GM18873 (cell line): ENCODE data around the gene PSORS1C2.

ENCODE experiments used
- ATAC-seq: cut with Tn5 transposase; IDR thresholded peaks from one replicate; pipeline ENCODE4 v1.9.1; 2021; ENCODE audit warnings: mild to moderate bottlenecking, moderate library complexity, moderate number of reproducible peaks; ENCODE audit not compliant: unreplicated experiment, low FRiP score

PSORS1C2 gene

DNA sequence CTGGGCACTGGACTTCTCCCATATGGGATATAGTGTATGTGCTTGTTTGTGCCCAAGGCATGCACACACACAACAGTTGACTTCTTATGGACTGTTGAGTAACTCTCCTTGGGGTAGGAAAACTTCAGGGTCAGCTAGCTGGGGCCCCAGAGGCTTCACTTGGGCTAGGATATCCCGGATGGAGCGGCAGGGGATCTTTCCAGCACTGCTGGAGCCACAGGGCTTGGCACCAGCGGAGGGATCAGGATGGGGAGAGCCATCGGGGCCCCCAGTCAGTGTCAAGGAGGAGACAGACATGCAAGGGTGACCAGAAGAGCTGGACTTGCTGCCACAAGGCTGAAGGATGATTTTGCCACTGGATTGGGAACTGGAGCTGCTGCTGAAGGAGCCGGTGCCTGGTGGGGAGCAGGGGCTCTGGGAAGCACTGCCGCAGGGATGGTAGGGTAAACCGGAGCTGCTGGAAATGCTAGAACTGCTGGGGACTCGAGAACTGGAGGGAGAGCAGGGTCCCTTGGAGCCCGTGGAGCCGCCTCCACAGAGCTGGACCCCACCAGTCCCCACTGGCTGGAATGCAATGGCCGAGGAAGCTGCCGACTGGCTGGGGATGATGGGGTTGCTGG lies 22.8 kb downstream of the PSORS1C2 start:
- ATAC-seq = no peak

DNA sequence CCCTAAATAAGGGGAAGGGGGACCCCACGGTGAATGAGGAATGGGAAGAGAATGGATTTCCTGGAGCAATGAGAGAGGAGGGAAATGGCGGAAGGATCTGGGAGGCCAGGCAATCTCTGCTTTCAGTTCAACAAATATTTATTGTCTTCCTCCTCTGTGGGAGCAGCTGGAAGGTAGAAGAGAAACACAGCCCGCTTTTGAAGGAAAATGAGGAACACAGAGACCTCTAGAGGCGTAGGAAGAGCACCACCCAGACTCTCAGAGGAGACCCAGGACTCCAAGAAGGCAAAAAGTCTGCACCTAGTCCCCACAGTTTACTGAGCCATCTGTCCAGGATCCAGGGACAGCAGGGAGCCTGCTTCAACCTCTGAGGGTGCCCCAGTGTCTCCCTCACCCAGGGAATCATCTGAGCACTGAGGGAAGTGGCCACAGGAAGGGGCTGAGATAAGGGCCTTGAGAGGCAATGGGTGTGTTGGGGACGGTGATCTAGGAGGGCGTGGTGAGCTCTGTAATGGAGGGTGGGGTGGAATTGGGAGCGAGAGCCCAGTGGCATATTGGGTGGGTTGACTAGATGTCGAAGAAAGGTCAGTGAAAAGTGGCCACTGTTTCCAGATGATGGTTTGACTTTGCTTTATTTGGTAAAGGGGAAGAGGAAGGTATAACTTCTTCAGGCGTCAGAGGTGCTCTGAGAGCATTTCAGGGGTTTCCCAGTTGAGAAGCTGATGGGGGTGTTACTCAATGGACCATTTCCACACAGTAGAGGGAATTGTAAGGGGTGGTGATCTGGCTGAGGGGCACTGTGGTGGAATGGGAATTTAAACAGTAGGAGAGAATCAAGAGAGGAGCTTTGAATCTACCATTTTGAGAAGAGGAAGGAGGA lies 23.7 kb downstream of the PSORS1C2 start:
- no peak for ATAC-seq

DNA sequence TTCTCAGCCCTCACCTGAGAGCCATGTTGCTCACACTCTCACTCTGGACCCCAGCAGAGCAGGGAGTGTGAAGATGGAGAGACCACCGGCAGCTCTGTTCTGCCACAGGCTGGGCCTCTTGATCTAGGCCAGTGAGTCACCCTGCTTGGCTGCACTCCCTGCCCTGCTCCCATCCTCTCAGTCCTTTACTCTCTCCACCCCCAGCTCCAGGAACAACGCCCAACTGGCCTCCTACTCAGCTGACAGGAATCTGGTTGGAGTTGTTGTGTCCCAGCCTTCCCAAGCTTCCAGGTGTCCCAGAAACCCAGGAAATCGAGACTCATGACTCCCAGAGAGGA lies 24.4 kb downstream of the PSORS1C2 start, which contains the start of gene PSORS1C1:
TSS of gene PSORS1C1 (plus strand) at position 260 of the 338 bp plus-strand sequence. CDS start 14,833 bp downstream, outside the sequence.
- ATAC-seq = no peak

- no peak for ATAC-seq
These were observed 24.9 kb downstream of the PSORS1C2 start for GRCh38 chr6:31113861-31114540.

GRCh38 chr6:31112478-31112877 lies 26.4 kb downstream of the PSORS1C2 start, which contains the start of gene C6orf15:
Gene C6orf15 (minus strand): TSS chr6:31112575. CDS start chr6:31112555, 20 bp downstream.
- ATAC-seq = no peak

GRCh38 chr6:31111712-31112111 lies 27.2 kb downstream of the PSORS1C2 start:
- no peak for ATAC-seq

DNA sequence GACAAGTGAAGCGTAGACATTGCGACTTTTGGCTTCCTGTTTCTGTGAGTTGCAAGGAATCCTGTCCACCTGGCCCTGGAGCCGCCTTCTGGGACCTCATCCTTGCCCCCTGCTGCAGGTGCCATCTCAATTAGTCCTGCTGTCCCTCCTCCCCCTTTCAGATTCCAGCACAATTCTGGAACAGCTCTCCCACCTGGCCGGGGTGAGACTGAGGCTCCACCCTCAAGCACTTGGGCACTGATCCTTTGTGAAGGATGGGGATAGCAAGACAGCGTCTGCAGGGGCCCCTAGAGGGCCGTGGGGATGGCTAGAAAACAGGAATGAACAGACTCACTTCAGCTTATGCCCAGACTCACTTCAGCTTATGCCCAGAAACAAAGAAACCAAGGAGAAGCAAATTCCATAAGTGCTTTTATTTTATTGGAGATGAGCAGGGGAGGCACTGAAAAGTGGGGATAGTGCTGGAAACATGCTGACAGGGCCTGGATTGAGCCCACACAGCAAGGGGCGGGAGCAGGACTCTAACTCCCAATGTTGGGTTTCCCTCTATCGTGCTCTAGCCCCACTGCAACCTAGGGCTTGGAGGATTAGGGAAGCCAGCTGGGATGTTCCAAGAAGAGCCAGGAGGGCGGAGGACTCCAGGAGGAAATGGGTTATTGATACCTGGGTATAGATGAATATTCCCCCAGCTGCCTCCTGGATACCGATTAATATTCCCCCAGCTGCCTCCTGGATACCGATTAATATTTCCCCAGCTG lies 27.9 kb downstream of the PSORS1C2 start:
- ATAC-seq = no peak

DNA sequence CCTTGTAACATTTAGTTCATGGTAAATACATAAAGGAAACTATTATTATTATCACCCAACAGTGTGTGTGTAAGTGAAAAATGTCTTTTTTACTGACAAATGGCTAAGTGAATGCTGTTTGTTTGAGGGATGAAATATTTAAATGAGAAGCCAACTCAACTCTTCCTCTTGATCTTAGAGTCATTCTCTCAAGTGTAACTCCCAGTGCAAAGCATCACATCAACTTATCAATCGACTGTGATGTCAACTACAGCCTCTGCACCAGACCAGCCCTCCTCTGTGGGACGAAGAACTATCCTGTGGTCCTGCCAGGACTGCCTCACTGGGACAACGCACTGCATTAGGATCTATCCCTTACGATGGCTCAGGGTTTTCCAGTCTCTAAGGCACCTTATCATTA lies 31.8 kb downstream of the PSORS1C2 start:
- no peak for ATAC-seq

DNA sequence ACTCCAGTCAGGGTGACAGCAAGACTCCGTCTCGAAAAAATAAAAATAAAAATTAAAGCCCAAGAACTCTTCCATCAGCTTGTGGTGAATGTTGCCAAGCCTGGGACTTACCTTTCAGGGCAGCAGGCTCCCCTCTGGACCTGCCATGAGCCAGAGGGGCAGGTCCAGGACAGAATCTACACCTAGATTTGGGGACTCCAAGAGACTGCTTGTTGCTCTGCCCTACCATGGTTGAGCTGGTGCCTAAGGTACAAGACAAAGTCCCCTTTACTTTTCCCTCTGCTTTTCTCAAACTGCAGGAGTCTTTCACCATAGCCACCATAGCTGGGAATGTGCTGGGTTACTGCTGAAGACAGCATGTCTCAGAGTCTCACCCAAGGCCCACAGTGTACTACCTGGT lies 35.7 kb downstream of the PSORS1C2 start:
- ATAC-seq = no peak

GRCh38 chr6:31098449-31098938 lies 40.4 kb downstream of the PSORS1C2 start:
- ATAC-seq = no peak

DNA sequence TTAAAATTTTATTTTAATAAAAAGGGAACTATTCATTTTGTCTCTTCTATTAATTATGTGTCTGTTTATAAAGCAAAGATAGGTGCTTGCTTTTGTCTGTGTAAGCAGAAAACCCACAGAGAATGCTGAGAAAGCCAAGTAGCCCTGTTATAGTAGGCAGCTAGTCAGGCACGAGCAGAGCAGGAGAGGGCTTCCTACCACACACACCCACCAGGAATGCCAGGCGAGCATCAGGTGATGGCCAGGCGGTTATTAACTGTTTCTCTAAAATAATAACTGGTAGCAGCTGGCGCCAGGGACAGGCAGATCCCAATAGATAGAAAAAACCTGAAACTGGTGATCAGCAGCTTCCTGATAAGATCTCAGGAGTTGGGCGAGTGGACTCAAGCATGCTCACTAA lies 42.2 kb downstream of the PSORS1C2 start:
- no peak for ATAC-seq

GRCh38 chr6:31096215-31096614 lies 42.7 kb downstream of the PSORS1C2 start:
- ATAC-seq = no peak

DNA sequence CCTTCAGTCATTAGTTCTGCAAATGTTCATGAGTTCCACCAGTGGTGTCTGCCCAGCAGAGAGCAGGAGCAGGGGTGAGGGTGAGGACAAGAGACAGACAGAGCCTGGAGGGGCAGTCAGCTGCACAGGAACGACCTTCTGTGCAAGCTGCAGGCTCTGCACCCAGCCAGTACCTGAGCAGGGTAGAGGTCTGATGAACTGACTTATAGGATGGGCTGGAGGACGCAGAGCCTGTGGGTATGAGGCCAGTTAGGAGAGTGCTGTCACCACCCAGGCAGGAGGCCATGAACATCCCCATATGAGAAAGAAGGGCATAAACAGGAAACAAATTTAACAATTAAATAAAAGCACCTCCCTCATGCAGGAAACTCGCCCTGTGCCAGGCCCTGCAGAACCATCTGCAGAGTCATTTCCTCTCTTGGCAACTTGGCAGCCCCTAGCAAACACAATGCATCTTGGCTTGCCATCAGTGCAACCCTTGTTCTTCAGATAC lies 44.4 kb downstream of the PSORS1C2 start:
- no peak for ATAC-seq

GRCh38 chr6:31092769-31093505 lies 45.9 kb downstream of the PSORS1C2 start:
- no peak for ATAC-seq

DNA sequence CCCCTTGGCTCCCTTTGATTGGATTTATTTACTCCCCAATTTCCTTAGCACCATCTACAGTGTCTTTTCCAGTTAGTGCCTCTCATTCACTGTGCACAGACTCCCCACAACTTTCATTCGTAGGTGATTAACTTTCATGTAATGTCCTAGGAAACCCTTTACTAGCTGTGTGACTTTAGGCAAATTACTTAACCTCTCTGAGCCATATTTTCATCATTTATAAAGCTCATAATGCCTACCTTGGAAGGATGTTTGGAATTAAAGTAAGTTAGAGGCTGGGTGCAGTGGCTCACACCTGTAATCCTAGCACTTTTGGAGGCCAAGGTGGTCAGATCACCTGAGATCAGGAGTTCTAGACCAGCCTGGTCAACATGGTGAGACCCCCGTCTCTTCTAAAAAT lies 46.6 kb downstream of the PSORS1C2 start:
- ATAC-seq = no peak

DNA sequence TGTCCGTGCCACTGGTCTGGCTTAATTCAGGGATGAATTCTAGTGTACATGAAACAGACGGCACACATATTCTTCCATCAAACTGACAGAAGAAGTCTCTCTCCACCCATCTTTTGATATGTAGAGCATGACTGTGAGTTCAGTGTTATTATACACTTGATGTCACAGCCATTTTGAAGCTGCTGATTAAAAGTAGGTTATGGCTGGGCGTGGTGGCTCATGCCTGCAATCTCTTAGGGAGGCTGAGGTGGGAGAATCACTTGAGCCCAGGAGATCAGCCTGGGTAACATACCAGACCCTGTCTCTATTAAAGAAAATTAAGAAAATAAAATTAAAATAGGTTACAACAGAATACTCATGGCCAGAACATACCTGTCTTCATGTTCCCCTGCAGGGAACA lies 47.2 kb downstream of the PSORS1C2 start:
- no peak for ATAC-seq

DNA sequence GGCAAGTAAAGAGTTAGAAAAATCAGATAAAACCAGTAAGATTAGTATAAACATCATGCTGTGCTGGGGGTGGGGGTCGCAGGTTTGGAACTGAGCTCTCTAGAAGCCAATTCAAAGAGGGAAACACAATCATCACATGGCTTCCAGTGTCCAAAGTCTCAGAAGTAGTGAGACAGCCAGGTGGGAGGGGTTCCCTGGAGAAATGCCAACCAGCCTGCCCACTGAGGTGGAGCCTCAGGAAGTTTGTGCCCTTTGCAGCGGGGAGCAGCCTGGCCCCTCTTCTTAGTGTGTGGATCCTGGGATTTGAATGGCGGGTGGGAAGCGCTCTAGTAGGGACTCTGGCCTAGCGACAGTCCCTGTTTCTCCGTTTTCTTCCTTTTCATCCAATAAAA lies 47.9 kb downstream of the PSORS1C2 start:
- ATAC-seq = no peak

- no peak for ATAC-seq
These were observed 48.4 kb downstream of the PSORS1C2 start for GRCh38 chr6:31090275-31090972.
